Dedifferentiated amniotic fluid mesenchymal stem cell (primary cell): ENCODE results near the gene FBXL13.
A peak's percentile ranks its signal among the peaks of the same experiment; 100 is the strongest.
"Not testable (repeated sequence)": the region's sequence is repeated elsewhere in the genome, so short reads cannot be mapped to it uniquely, and the experiment has no call there.

Experiments used
- DNase-seq: peaks from one replicate; pipeline ENCODE4 v3.0.0-alpha.2; 2016; ENCODE audit errors: extremely low spot score

The FBXL13 gene

DNA sequence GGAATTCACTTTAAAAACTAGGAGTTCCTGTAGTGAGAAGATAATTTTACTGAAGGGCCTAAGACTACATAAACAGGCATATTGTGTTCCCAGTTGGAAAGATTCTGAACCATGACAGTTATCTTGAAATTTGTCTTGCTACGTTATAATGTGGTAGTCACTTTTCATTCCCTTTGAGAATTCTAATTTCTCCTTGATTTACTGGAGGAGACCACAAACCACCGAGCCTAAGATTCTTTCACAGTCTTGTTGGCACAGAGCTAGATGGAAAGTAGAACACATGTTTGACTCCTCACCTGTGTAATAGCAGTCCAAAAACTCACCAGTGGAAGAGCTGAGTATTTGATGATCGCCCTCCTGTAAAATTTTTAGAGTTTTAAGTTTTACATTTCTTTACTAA lies 5.2 kb upstream of the FBXL13 start:
- no peak for DNase-seq

- DNase-seq = not testable (repeated sequence)
These were observed 3.6 kb upstream of the FBXL13 start for GRCh38 chr7:103078226-103078625.

GRCh38 chr7:103077318-103077717 lies 2.7 kb upstream of the FBXL13 start:
- no peak for DNase-seq

GRCh38 chr7:103076764-103077163 lies 2.2 kb upstream of the FBXL13 start:
- DNase-seq = no peak

GRCh38 chr7:103075337-103075918 lies 832 bp upstream of the FBXL13 start:
- peak; percentile 52 for DNase-seq

GRCh38 chr7:103073989-103074518 lies 542 bp downstream of the FBXL13 start:
- DNase-seq = no peak

GRCh38 chr7:103071000-103071399 lies 3.6 kb downstream of the FBXL13 start:
- no peak for DNase-seq

GRCh38 chr7:103068414-103069403 lies 5.9 kb downstream of the FBXL13 start:
- DNase-seq = no peak

- no peak for DNase-seq
These were observed 8.9 kb downstream of the FBXL13 start for GRCh38 chr7:103065667-103066066.

- no peak for DNase-seq
These were observed 10.7 kb downstream of the FBXL13 start for GRCh38 chr7:103063895-103064294.

- no peak for DNase-seq
These were observed 15.1 kb downstream of the FBXL13 start for GRCh38 chr7:103059471-103059870.

- DNase-seq = no peak
These were observed 16.5 kb downstream of the FBXL13 start for GRCh38 chr7:103058122-103058521.

DNA sequence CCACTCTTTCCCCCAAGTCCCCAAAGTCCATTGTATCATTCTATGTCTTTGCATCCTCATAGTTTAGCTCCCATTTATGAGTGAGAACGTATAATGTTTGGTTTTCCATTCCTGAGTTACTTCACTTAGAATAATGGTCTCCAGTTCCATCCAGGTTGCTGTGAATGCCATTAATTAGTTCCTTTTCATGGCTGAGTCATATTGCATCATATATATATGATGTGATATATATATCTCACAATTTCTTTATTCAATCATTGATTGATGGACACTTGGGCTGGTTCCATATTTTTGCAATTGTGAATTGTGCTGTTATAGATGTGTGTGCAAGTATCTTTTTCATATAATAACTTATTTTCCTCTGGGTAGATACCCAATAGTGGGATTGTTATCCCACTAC lies 18.6 kb downstream of the FBXL13 start:
- DNase-seq = not testable (repeated sequence)

DNA sequence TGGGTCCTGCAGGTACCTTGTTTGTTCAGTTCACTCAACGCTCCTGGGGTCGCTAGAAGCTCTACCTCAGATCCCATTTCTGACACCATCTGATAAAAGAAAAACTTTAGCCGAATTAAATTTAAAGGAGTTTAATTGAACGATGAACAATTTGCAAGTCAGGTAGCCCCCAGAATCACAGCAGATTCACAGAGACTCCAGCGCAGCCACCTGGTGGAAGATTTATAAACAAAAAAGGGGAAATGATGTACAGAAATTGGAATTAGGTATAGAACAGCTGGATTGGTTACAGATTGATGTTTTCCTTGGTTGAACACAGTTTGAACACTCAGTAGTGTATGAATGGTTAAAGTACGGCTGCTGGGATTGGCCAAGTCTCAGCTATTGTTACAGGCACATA lies 23.1 kb downstream of the FBXL13 start:
- DNase-seq = no peak

- DNase-seq = no peak
These were observed 25.8 kb downstream of the FBXL13 start for GRCh38 chr7:103048833-103049232.

DNA sequence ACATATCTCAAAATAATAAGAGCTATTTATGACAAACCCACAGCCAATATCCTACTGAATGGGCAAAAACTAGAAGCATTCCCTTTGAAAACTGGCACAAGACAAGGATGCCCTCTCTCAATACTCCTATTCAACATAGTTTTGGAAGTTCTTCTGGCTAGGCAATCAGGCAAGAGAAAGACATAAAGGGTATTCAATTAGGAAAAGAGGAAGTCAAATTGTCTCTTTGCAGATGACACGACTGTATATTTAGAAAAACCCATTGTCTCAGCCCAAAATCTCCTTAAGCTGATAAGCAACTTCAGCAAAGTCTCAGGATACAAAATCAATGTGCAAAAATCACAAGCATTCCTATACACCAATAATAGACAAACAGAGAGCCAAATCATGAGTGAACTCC lies 32.8 kb downstream of the FBXL13 start:
- not testable (repeated sequence) for DNase-seq

- not testable (repeated sequence) for DNase-seq
These were observed 36.5 kb downstream of the FBXL13 start for GRCh38 chr7:103037823-103038739.

DNA sequence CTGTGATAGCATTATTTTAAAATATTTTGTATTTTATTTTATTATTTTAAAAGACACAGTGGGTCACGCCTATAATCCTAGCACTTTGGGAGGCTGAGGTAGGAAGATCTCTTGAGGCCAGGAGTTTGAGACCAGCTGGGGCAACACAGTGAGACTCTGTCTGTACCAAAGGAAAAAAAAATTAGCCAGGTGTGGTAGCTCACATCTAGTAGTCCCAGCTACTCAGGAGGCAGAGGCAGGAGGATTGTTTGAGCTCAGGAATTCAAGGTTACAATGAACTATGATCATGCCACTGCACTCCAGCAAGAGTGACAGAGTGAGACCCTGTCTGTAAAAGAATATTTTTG lies 37.1 kb downstream of the FBXL13 start:
- DNase-seq = no peak

DNA sequence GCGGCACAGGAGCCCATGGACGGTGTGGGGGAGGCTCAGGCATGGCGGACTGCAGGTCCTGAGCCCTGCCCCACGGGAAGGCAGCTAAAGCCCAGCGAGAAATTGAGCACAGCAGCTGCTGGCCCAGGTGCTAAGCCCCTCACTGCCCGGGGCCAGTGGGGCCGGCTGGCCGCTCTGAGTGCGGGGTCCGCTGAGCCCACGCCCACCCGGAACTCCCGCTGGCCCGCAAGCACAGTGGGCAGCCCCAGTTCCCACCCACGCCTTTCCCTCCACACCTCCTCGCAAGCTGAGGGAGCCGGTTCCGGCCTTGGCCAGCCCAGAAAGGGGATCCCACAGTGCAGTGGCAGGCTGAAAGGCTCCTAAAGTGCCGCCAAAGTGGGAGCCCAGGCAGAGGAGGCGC lies 40.3 kb downstream of the FBXL13 start:
- not testable (repeated sequence) for DNase-seq

- DNase-seq = no peak
These were observed 42.8 kb downstream of the FBXL13 start for GRCh38 chr7:103031781-103032180.

DNA sequence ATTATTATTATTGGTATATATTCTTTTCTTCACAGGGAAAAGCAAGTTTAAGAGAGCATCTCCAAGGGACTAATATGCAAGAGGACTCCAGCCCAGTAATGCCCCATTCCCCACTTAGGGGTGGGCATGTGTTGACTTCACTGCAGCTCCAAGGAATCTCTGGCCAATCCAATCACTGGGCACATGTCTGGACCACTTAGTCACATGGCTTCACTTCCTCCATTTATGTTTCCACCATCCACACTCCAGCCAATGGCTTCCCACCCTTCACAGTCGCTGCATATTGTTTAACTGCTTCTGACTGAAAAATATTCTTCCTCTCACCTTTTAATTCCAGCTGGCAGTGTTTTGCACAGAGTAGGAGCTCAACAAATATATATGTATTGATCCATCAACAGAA lies 43.6 kb downstream of the FBXL13 start:
- DNase-seq = no peak

DNA sequence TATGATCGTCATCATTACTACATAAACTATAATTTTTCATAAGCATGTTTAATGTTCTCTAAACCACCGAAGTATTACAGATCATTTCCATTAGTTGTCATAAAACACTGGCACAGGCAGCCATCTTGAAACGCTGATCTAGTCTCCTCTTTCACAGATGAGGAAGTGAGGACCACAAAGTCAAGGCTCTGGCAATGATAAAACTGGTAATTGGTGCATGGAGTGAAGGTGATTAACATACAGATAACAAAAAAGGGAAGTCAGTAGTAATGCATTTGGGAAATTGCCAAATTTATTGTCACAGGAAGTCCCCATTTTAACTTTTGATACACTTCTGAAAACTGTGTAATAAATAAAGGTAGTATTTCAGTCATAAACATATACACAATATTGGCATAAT lies 49.3 kb downstream of the FBXL13 start:
- DNase-seq = no peak
